Measurements from ENCODE around the gene RAB20. TPM values are rescaled to one million over a fixed set of nuclear protein-coding genes. Genes with fewer than 3 reads are reported as not detected.

RAB20 gene
- total and polyA plus RNA-seq, 10 of the 15 experiments (the other 5 are each of a cell fraction or from before 2014, with no cell fraction given): 0.48 to 33.1 (median 9.6) TPM

- ChIA-PET POLR2A (interaction anchor here (0.6 to 1.1 kb wide), 3 partner anchors 14 to 28 kb away, joined by 4 to 5 read pairs (median 5); no protein-coding TSS in a partner anchor), SMC1A (ENCODE audit: uncharacterized antibody, unreplicated experiment) (interaction anchor here (0.7 to 1.3 kb wide), 2 partner anchors 30 to 93 kb away, joined by 3 read pairs; no protein-coding TSS in a partner anchor), RAD21 (ENCODE audit: unreplicated experiment) (interaction anchor here (1.0 to 1.6 kb wide), 4 partner anchors 18 to 100 kb away, joined by 3 to 9 read pairs (median 4); no protein-coding TSS in a partner anchor), CTCF (interaction anchor here (1.1 to 1.6 kb wide), 4 partner anchors 17 to 103 kb away, joined by 3 to 4 read pairs (median 3); no protein-coding TSS in a partner anchor)
- no peak for ATAC-seq
- WGBS (ENCODE audit: insufficient coverage, insufficient replicate concordance, low lambda C conversion rate, missing lambda C conversion rate): 25% methylated on average over 1 of the region's 1 CpG
- TF ChIP-seq HDAC6 (IDR thresholded peaks at IDR 0.05; ENCODE audit: unreplicated experiment): no peak
- no peak for TF ChIP-seq POLR2A (IDR thresholded peaks at IDR 0.05; ENCODE audit: low read depth, low read length)
- TF ChIP-seq IKZF1 (conservative IDR thresholded peaks at IDR 0.05): 0 out of 2 replicates have a peak, but pooled peaks have one; percentile 2
- TF ChIP-seq SMARCA5 (IDR thresholded peaks at IDR 0.05): no peak
- no peak for TF ChIP-seq ZNF24 (IDR thresholded peaks at IDR 0.05)
- DNase-seq (ENCODE audit: low read depth, low spot score): no peak
- Histone ChIP-seq H3K27ac (ENCODE audit: control insufficient read depth, insufficient read depth) (no peak overlapping the region), H4K20me1 (ENCODE audit: control insufficient read depth, insufficient read depth) (no peaks in the 10 kb centered on the region; the same call in 1 of the 2 replicates), H2AFZ (ENCODE audit: control insufficient read depth, low read depth, low read length) (no peak overlapping the region), H3K4me3 (no peak overlapping the region), H3K27me3 (replicated peaks in 1 of 2; ENCODE audit: control insufficient read depth in 2 of 2, insufficient read depth in 2 of 2, low read length in 1 of 2) (no peaks in the 10 kb centered on the region), H3K9ac (ENCODE audit: control insufficient read depth, insufficient read depth, low read length) (no peak overlapping the region), H3K9me3 (replicated peaks; ENCODE audit: control insufficient read depth, insufficient read depth, low read length) (no peaks in the 10 kb centered on the region; the same call in 2 of the 3 replicates), H3K4me1 (ENCODE audit: control insufficient read depth, insufficient read depth, low read length) (no peaks in the 10 kb centered on the region; the same call in 1 of the 2 replicates), H3K79me2 (ENCODE audit: control insufficient read depth, insufficient read depth, low read length) (peaks cover 4% of the 10 kb centered on the region; the same call in 1 of the 2 replicates), H3K36me3 (ENCODE audit: control insufficient read depth in 2 of 2, insufficient read depth in 2 of 2, low read length in 1 of 2) (no peaks in the 10 kb centered on the region; a peak in 1 of 4 replicates), H3K4me2 (ENCODE audit: control insufficient read depth, insufficient read depth) (no peak overlapping the region)
- FAIRE-seq: no peak
- intact Hi-C loops (cut with micrococcal nuclease; ENCODE audit: unreplicated experiment) (loop anchor here (10.0 kb wide), 1 partner anchor 1391 kb away; no protein-coding TSS in a partner anchor), in situ Hi-C loops (cut with MboI) (no loop called here)
- no TSS peak for BruUV-seq (replicated peaks)
These were observed 5.3 kb downstream of the RAB20 start for GRCh38 chr13:110556224-110556606.

DNA sequence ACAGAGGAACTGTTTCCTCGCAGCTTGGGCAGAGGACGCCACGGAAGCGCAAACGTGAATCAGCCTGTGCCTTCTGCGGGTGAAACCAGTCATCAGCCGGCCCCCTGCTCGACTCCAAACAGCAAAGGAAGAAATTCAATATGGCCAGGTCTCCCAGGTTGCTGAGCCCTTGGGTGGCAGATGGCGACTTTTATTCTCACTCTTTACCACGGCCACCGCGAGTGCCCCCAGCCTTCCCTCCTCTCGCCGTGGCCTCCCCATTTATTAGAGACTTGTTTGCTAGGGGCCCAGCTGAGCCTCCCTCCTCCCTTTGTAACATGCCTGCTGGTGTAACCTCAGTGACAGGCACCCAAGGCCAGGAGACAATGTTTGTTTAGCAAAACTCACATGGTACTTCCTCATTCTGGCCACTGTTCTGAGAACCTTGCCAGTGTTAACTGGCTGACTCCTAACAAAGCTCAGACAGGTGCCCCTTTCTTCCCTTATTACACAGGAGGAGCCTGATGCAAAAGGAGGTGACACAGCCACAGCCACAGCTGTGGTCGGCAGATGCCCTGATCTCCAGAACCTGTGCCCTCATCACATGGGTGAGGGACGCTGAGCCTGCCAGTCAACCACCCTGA lies 5.8 kb downstream of the RAB20 start:
- H3K36me3 ChIP-seq (ENCODE audit: control insufficient read depth in 2 of 2, insufficient read depth in 2 of 2, low read length in 1 of 2): no peaks in the 10 kb centered on the region; a peak in 1 of 4 replicates
- no peak overlapping the region for H3K4me2 ChIP-seq (ENCODE audit: control insufficient read depth, insufficient read depth)
- H3K4me3 ChIP-seq: no peak overlapping the region
- ChIA-PET SMC1A (ENCODE audit: uncharacterized antibody, unreplicated experiment) (interaction anchor here (0.5 to 1.3 kb wide), 3 partner anchors 30 to 103 kb away, joined by 3 read pairs; no protein-coding TSS in a partner anchor), CTCF (interaction anchor here (1.1 to 1.6 kb wide), 4 partner anchors 17 to 103 kb away, joined by 3 to 4 read pairs (median 3); no protein-coding TSS in a partner anchor), RAD21 (ENCODE audit: unreplicated experiment) (interaction anchor here (1.0 to 1.6 kb wide), 3 partner anchors 38 to 100 kb away, joined by 3 to 9 read pairs (median 3); no protein-coding TSS in a partner anchor), POLR2A (interaction anchor here (0.6 to 1.1 kb wide), 4 partner anchors 14 to 28 kb away, joined by 3 to 5 read pairs (median 4); no protein-coding TSS in a partner anchor)
- in situ Hi-C loops (cut with MboI): no loop called here
- no peak overlapping the region for H2AFZ ChIP-seq (ENCODE audit: control insufficient read depth, low read depth, low read length)
- H3K27me3 ChIP-seq (replicated peaks in 1 of 2; ENCODE audit: control insufficient read depth in 2 of 2, insufficient read depth in 2 of 2, low read length in 1 of 2): no peaks in the 10 kb centered on the region
- FAIRE-seq: peak; percentile 41
- no peak overlapping the region for H3K27ac ChIP-seq (ENCODE audit: control insufficient read depth, insufficient read depth)
- no peak overlapping the region for H3K9ac ChIP-seq (ENCODE audit: control insufficient read depth, insufficient read depth, low read length)
- H4K20me1 ChIP-seq (ENCODE audit: control insufficient read depth, insufficient read depth): no peaks in the 10 kb centered on the region; the same call in 1 of the 2 replicates
- H3K9me3 ChIP-seq (replicated peaks; ENCODE audit: control insufficient read depth, insufficient read depth, low read length): no peaks in the 10 kb centered on the region; the same call in 2 of the 3 replicates
- H3K79me2 ChIP-seq (ENCODE audit: control insufficient read depth, insufficient read depth, low read length): no peaks in the 10 kb centered on the region
- no peaks in the 10 kb centered on the region; the same call in 1 of the 2 replicates for H3K4me1 ChIP-seq (ENCODE audit: control insufficient read depth, insufficient read depth, low read length)
- peak; percentile 75 for ATAC-seq
- DNase-seq (ENCODE audit: low read depth, low spot score): no peak
- no TSS peak for BruUV-seq (replicated peaks)
- 81% methylated on average over 16 of the region's 16 CpGs for WGBS (ENCODE audit: insufficient coverage, insufficient replicate concordance, low lambda C conversion rate, missing lambda C conversion rate)
- intact Hi-C loops (cut with micrococcal nuclease; ENCODE audit: unreplicated experiment): loop anchor here (10.0 kb wide), 1 partner anchor 1391 kb away; no protein-coding TSS in a partner anchor
- TF ChIP-seq BCL11A (IDR thresholded peaks at IDR 0.05; ENCODE audit: low read depth, low read length) (no peak), TCF7 (IDR thresholded peaks at IDR 0.05; ENCODE audit: borderline replicate concordance) (no peak), JUND (IDR thresholded peaks at IDR 0.05; ENCODE audit: low read depth, low read length) (no peak), RAD51 (IDR thresholded peaks at IDR 0.05) (no peak), EZH2 (IDR thresholded peaks at IDR 0.05; ENCODE audit: borderline replicate concordance, control insufficient read depth, low read depth, low read length) (no peak), RFX5 (IDR thresholded peaks at IDR 0.05; ENCODE audit: low read depth, low read length) (no peak), NFYA (IDR thresholded peaks at IDR 0.05; ENCODE audit: borderline replicate concordance, low read depth, low read length) (no peak), STAT1 (conservative IDR thresholded peaks at IDR 0.05) (no peak), CREB1 (IDR thresholded peaks at IDR 0.05; ENCODE audit: low read depth) (no peak), SMC3 (IDR thresholded peaks at IDR 0.05; ENCODE audit: borderline replicate concordance, low read length) (no peak), IKZF1 (conservative IDR thresholded peaks at IDR 0.05) (peak; percentile 47), ZSCAN29 (IDR thresholded peaks at IDR 0.05) (no peak), CREM (IDR thresholded peaks at IDR 0.05; ENCODE audit: low read depth) (no peak), SPI1 (IDR thresholded peaks at IDR 0.05; ENCODE audit: borderline replicate concordance, insufficient read depth, low read depth, low read length) (peak; percentile 60; the same call in 1 of the 2 replicates), SRF (IDR thresholded peaks at IDR 0.05; ENCODE audit: low read depth in 2 of 2, low read length in 2 of 2) (no peak)
